OCI-LY3 (cell line): ENCODE measurements around the gene SHC4.

ENCODE experiments used
- CTCF ChIP-seq: fragments of 200-600, 300-600 bp; sonication (generic); IDR thresholded peaks from 2 replicates; pipeline ENCODE4 v1.5.1; 2014; ENCODE audit warnings: antibody characterized with exemption, low read length, low read depth
- EZH2phosphoT487 ChIP-seq: fragments of 200-600 bp; shearing (Covaris generic); IDR thresholded peaks from 2 replicates; pipeline ENCODE4 v1.6.1; 2018; ENCODE audit warnings: antibody characterized with exemption, mixed run types, low read depth

GRCh38 chr15:48889925-48890324 is 73.8 kb downstream of the SHC4 start:
- TF ChIP-seq CTCF (no peak), EZH2phosphoT487 (no peak)
